Activated T-cell treated with anti-CD3 and anti-CD28 coated beads for 48 hours (primary cell): ENCODE measurements around the gene PLA2G1B.
"Not testable (repeated sequence)": the region's sequence is repeated elsewhere in the genome, so short reads cannot be mapped to it uniquely, and the experiment has no call there.

Experiments used
- DNase-seq: peaks from one replicate; pipeline ENCODE4 v3.0.0-alpha.2; 2020; ENCODE audit warnings: low read depth

PLA2G1B gene

DNA sequence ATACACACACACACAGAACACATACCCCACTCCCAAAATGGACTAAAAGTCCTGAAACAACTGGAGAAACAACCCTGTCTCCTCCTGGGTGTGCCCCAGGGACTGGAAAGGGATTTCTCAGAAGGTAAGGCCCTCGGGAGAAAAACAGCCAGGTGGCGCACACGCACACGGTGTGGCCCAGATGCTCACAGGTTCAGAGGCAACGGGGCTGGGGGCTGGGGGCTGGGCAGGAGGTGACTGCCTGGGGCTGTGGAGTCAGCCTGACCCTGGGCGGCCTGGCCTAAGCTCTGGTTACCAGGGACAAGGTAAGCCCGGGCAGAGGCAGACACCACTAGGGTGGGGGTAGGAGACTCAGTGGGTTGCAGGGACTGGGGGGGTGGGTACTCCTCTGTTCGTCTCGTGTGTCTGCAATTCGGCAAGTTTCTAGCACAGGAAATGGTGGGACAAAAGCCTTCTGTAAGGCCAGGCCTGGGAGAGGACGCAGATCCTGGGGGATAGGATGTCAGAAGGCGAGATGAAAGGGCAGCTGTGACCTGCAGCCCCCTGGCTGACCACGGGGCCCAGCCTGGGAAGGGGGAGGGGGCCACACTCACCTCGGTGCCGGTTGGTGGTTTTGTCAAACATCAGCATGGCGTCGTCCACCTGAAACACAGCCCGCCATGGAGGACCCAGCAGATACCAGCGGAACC is 31.0 kb upstream of the PLA2G1B start:
- DNase-seq, result no peak

DNA sequence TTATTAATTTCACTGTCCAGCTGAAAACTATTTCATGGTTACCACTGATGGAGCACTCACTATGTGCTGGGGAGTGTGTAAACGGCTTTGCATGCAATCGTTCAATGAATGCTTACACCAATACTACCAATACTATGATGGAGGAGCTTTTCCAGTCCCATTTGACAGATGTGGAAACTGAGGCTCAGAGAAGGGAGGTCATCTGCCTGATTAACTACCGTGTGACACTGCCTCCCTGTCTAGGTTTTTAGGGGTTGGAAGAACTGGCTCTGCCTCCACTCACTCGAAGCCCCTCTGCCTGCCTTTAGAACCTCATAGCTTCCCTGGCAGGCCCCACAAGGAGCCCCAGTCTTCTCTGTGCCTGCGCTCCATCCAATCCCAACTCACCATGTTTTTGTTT is 29.5 kb upstream of the PLA2G1B start:
- no peak for DNase-seq

DNA sequence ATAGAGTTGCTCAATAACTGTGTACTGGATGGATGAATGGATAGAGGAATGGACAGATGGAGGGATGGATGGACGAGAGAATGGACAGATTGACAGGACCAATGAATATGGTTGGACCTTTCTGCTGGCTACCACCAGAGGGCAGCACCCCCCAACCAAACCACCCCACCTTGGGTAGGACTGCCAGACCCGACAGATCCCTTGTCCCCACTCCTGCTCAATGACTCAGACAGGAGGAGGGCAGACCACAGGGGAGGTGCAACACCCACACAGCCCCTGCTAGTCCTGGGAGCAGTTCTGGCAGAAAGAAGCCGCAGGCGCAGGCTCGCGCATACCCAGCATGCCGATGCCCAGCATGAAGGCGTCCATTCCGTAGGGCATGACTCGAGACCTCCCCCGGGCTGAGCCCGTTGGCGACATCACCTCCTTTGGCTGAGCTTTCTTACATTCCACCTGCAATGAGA is 29.0 kb upstream of the PLA2G1B start:
- DNase-seq, result peak; percentile 73

DNA sequence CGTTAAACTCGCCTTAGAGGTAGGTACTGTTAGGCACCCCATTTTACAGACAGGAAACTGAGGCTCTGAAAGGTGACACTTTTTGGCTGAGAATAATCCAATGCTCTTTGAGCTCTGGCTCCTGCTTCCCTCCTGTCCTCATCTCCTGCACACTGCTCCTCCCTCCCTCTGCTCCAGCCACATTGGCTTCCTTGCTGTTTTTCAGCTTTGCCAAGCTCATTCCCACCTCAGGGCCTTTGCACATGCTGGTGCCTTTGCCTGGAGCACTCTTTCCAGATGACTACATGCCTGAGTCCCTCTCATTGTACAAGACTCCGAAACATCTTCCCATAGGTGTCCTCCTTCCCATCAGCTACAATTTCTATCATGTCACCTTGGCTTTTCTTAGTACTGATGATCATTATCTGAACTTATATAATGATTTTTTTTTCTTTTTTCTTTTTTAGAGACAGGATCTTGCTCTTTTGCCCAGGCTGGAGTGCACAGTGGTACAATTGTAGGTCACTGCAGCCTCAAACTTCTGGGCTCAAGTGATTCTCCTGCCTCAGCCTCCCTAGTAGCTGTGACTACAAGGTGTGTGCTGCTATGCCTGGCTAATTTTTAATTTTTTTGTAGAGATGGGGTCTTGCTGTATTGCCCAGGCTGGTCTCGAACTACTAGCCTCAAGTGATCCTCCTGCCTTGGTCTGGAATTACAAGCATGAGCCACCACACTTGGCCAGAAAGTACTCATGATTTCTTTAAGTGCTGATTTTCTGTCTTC is 26.2 kb upstream of the PLA2G1B start:
- DNase-seq, result no peak

DNA sequence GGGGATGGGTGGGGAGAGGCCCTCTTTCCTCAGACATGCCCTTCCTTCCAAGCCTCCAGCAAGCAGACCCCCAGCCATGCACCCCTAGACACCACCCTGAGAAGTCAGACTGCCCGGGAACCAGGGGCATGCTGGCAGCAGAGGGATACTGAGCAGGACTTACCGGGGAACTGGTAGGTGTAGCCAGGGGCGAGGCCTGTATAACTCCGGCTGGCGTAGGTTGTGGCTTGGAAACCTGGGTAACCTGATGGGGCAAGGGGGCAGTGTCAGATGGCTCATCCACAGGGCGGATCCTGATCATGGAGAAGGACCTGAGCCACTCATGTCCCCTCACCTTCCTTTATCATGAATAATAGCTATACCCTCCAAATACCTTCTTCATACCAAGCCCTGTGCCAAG is 25.6 kb upstream of the PLA2G1B start:
- no peak for DNase-seq

DNA sequence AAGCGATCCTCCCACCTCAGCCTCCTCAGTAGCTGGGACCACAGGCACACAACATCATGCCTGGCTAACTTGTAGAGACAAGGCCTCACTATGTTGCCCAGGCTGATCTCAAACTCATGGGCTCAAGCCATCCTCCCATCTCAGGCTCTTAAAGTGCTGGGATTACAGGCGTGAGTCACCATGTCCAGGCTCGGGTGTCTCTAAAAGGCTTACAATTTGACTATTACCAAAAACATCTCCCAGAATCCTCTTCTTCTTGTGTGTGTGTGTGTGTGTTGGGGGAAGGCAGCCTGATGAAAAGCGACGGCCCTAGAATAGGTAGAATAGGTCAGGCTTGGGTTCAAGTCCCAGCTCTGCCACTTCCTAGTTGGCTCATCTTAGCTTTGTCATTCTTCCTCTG is 24.5 kb upstream of the PLA2G1B start:
- no peak for DNase-seq

DNA sequence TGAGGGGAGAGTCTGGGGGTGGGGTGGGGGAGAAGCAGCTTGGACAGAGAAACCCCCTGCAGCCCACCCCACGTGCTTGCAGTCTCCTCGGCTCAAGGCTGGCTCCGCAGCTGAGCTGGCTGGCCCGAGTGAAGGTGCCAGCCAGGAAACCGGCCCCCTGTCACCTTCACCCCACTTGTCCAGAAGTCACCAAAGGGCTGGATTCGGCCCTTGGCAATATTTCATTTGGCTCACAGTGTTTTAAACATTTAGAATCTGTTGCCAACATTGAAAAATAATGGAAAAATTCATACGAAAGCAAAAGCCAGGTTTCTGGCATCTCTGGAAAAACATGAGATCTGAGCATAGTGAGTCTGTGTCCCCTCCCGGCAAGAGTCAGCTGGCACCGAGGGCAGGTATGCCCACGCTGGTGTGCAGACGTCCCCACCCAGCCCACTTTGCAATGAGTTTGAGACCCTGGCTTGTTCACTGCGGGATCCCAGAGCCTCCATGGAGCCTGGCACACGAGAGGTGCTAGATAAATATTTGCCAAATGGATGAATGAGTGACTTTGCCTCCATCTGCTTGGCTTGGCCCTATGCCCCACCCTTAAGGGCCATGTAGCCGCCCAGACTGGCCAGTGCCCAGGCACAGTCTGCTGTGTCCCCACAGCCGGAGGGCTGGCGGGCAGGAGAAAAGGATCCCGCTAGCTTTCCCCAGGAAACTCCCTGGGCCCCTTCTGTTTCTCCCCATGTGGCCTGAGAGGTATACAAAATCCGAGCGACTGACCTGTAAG is 23.2 kb upstream of the PLA2G1B start:
- DNase-seq, result no peak

DNA sequence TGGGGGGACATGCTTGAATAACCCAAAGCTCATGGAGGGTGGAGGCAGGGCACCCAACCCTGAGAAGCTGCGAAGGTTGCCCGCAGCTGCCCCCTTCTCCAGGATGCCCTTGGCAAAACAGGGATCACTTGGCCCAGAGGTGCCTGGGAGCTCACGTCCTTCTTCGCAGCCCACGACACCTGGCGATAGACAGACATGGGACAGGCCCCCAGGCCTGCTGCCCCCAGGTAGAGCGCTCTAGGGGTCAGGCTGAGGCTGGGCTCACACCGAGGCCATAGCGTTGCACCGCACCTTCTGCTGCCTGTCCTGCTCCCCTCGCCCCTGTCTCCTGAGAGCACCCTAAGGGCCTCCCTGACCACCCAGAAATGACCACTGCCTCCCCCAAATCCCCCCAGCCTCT is 20.2 kb upstream of the PLA2G1B start:
- DNase-seq, result no peak

DNA sequence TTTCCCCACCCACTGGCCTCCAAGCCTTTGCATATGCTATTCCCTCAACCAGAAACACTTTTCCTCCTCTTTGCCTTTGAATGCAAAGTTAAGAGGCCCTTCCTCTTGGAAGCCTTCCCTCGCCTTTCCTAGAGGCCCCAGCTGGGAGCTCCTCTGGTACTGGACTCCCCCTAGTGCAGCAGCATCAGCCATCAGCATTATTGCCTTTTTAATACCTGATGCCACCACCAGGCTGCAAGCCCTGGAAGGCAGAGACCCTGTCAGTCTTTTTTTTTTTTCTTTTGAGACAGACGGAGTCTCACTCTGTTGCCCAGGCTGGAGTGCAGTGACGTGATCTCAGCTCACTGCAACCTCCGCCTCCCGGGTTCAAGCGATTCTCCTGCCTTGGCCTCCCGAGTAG is 19.1 kb upstream of the PLA2G1B start:
- no peak for DNase-seq

DNA sequence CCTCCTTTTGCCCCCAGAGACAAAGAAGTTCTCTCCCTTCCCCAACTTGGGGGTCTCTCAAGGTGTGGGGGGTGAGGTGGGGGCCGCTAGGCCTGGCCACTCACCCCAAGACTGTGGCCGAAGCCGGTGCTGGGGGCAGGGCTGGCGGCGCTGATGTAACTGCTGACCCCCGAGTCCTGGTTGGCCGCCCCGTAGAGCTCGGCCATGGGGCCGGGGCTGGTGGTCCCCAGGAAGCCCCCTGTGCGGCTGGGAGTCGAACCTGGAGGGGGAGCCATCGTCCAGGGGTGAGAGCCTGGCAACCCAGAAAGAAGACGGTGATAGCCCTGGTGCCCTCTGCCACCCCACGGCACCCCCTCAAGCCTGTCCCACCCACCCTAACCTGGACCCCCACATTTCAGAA is 18.5 kb upstream of the PLA2G1B start:
- DNase-seq, result no peak

DNA sequence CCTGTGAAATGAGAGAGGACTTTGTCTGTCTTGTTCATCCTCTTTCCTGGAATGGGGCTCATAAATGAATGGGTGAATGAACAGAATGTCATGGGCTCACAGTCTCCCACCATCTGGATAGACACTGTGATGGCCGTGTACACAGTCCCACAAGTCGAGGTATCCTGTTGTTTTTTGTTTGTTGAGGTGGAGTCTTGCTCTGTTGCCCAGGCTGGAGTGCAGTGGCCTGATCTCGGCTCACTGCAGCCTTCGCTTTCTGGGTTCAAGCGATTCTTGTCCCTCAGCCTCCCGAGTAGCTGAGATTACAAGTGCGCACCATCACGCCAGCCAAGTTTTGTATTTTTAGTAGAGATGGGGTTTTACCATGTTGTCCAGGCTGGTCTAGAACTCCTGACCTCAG is 16.1 kb upstream of the PLA2G1B start:
- no peak for DNase-seq

DNA sequence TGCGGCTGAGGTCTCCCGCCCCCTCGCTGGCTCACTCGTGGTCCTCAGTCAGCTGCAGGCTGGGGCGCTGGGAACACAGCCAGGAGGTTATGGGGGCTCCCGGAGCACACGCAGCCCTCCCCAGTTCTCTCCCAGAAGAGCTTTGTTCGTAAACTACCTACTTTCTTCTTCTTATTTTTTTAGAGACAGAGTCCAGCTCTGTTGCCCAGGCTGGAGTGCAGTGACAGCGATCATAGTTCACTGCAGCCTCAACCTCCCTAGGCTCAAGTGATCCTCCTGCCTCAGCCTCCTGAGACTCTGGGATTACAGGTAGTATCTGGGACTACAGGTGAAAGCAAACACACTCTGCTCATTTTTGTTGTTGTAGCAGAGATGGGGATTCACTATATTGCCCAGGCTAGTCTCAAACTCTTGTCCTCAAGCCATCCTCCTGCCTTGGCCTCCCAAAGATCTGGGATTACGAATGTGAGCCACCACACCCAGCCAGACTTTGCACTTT is 15.5 kb upstream of the PLA2G1B start:
- DNase-seq, result no peak

DNA sequence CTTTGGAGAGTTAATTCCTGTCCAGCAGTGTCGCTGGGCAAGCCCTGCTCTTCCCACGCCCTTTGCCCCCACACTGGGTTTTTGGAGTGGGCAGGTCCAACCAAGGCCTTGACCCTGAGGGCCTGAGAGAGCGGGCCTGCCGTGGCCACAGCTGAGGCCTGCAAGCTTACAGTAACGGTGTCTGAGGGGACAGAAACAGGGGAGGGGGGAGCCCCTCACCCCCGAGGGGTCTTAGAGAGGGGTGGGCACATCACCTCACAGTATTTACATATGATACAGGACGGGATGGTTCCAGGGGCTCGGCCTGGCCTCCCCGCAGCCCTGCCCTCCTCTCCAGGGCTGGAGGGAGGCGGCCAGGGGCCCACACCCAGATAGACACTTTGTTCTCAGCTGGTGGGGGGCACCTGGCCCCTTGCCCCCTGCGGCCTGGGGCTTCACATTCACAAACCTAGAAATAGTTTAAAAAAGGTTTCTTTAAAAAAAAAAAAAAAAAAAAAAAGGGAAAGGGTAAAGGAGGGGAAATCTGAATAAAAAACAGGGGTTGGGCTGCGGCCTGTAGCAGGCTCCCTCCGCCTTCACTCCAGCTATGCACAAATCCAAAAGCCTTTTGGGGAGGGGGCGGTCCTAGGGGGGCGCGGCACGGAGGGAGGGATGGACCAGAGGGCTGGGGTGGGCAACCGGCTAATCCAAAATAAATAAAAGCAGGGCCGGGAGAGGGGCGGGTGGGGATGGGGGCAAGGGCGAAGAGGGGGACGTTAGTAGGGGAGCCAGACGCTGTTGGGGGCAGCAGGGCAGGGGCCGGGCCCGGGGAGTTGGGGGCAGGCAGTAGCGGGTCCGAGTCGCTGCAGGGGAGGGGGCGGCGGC is 14.8 kb upstream of the PLA2G1B start:
- DNase-seq, result no peak

DNA sequence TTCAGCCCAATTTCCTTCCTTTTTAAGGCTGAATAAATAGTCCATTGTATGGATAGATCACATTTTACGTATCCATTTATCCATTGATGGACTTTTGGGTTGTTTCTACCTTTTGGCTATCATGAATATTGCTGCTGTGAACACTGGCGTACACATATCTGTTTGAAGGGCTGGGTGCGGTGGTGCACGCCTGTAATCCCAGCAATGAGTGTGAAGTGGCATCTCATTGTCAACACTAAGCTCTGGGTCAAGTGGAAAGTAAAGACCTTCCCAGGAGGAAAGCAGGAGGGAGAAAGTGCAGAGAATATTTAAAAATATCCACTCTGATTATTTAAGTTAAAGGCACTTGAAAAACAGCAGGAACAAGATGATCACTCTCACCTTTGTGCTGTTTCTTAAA is 11.7 kb upstream of the PLA2G1B start:
- no peak for DNase-seq

DNA sequence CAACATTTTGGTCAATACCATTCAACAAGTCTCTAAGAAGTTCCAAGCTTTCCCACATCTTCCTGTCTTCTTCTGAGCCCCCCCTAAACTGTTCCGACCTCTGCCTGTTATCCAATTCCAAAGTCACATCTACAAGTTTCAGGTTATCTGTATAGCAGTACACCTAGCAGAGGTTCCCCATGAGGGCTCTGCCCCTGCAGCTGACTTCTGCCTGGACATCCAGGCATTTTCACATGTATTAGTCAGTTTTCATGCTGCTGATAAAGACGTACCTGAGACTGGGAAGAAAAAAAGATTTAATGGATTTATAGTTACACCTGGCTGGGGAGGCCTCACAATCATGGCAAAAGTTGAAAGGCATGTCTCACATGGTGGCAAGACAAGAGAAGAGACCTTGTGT is 10.2 kb upstream of the PLA2G1B start:
- no peak for DNase-seq

DNA sequence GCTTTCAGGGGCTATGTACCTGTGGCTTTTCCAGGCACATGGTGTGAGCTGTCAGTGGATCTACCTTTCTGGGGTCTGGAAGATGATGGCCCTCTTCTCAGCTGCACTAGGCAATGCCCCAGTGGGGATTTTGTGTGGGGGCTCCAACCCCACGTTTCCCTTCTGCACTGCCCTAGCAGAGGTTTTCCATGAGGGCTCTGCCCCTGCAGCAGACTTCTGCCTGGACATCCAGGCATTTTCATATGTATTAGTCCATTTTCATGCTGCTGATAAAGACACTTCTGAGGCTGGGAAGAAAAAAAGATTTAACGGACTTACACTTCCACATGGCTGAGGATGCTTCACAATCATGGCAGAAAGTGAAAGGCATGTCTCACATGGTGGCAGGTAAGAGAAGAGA is 8.8 kb upstream of the PLA2G1B start:
- not testable (repeated sequence) for DNase-seq

DNA sequence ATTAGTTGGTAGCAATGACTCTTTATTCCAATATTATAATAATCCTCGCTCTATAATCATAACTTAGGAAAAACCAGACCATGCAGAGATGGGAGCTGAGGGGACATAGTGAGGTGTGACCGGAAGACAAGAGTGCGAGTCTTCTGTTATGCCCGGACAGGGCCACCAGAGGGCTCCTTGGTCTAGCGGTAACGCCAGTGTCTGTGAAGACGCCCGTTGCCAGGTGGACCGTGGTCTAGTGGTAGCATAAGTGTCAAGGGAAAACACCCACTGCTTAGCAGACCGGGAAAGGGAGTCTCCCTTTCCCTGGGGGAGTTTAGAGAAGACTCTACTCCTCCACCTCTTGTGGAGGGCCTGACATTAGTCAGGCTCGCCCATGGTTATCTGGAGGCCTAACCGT is 7.9 kb upstream of the PLA2G1B start:
- peak; percentile 30 for DNase-seq

DNA sequence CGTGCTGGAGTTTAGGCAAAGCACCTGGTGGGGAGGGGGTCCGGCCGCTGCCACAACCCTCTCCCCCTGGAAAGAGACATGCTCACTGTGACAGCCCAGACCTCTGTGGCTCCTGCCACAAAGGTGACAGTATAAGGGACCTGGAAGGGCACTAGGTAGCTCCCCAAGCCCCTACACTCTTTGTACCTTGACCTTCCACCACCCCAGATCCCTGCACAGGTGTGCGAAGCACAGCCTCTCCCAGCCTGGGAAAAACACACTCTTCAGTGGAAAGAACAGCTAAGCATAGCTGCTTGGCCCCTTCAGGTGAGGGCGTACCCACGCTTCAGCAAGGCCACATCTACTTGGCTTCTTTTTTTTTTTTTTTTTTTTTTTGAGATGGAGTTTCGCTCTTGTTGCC is 4.9 kb upstream of the PLA2G1B start:
- DNase-seq, result no peak

DNA sequence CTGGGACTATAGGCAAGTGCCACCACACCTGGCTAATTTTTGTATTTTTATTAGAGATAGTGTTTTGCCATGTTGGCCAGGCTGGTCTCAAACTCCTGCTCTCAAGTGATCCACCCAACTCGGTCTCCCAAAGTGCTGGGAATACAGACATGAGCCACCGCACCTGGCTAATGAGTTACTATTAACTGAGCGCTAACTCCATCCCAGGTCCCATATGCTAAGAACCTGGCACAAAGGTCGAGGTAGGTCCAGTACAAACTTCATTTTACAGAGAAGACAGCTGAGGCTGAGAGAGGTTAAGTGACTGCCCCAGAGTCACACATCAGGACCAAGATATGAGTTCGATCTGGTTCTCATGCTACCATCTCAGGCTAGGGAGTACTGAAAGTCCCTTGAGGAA is 4.5 kb upstream of the PLA2G1B start:
- DNase-seq, result no peak

DNA sequence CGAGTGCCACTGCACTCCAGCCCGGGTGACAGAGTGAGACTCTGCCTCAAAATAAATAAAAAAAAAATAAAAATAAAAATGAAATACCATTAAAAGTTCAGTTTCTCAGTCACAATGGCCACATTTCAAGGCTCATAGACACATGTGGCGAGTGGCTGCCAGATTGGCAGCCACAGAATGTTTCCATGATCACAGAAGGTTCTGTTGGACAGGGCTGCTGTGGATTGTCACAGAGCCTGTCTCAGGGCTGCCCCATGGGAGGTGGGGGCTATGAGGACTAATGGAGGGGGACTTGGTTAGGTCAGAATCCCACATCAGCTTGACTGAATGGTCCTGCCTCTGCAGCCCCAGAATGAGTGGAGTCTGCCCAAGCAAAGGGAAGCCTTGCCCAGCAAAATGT is 3.8 kb upstream of the PLA2G1B start:
- DNase-seq, result no peak

DNA sequence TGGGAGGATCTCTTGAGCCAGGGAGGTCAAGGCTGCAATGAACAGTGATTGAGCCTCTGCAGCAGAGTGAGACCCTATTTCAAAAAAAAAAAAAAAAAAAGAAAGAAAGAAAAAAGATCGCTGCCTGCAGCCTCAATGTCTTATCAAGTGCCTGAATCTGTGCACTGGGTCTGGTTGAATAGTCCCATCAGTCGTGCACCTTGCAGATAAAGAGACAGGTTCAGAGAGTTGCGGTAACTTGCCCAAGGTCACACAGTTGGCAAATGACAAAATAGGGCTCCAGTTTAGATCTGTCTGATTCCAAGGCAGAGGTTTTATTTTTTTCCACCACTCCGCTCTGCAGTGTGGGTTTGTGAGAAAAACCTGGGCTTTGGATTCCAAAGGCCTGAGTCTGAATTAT is 649 bp upstream of the PLA2G1B start:
- DNase-seq, result no peak

DNA sequence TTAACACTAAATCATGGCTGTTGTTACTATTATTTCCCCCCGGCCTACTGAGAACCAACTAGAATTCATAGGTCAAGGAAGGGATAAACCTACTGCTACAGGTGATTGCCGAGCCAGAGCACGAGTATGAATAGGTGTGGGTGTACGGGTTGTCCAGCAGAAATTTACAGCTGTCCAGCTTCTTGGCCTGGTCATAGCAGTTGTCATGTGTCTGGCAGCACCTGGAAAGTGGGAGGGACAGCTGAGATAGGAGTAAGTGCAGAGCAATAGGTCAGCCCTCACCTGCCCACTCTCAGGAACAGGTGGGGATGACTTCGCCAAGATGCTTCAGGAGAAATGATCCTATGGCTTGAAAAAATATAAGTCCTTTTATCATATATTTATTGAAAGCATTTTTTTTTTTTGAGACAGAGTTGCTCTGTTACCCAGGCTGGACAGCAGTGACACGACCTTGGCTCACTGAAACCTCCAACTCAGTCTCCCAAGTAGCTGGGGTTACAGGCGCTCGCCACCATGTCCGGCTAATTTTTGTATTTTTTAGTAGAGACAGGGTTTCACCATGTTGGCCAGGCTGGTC is 2.6 kb downstream of the PLA2G1B start:
- no peak for DNase-seq
